Left lung (tissue), 10 donors: ENCODE measurements around the gene BICC1. TPM values are rescaled to one million over a fixed set of nuclear protein-coding genes. Genes with fewer than 3 reads are reported as not detected.

Experiments
- ATAC-seq: fragments of 200-7000 bp; cut with Tn5 transposase; one replicate; pipeline ENCODE4 v1.9.1; 2020; ENCODE audit warnings: moderate library complexity
- DNase-seq, 4 donors: peaks; one replicate each; pipeline ENCODE4 v3.0.0-alpha.2; 2013 to 2020
- H3K27ac ChIP-seq, 2 donors: fragments of 200-600 bp; sonication (generic) in 1 of 2; one replicate each; pipeline versions ENCODE4 v1.5.0 to v1.8.0; 2020 to 2021
- H3K27me3 ChIP-seq, 2 donors: fragments of 200-600 bp; sonication (generic) in 1 of 2; one replicate each; pipeline versions ENCODE4 v1.5.0 to v1.8.0; 2020 to 2021
- H3K36me3 ChIP-seq, 2 donors: fragments of 200-600 bp; sonication (generic) in 1 of 2; one replicate each; pipeline versions ENCODE4 v1.5.0 to v1.8.0; 2020 to 2021
- H3K4me1 ChIP-seq, 2 donors: fragments of 200-600 bp; one replicate each; pipeline ENCODE4 v1.8.0; 2021
- H3K4me3 ChIP-seq, 2 donors: fragments of 200-600 bp; sonication (generic) in 1 of 2; one replicate each; pipeline versions ENCODE4 v1.5.0 to v1.8.0; 2020 to 2021; ENCODE audit warnings: mild to moderate bottlenecking in 1 of 2
- H3K9me3 ChIP-seq, 2 donors: fragments of 200-600 bp; sonication (generic) in 1 of 2; one replicate each; pipeline versions ENCODE4 v1.5.0 to v1.8.0; 2020 to 2021
- CTCF ChIP-seq, 2 donors: fragments of 200-600 bp; sonication (generic) in 1 of 2; IDR thresholded peaks; one replicate each; pipeline versions ENCODE4 v1.5.0 to v1.8.0; 2021; ENCODE audit warnings: antibody characterized with exemption in 2 of 2
- intact Hi-C, 2 donors: fragments of 100-400 bp; cut with DNase I; formaldehyde crosslinking; loops; one replicate each; pipeline versions ENCODE4 v1.11.2 to v1.14.2; 2022
- polyA plus RNA-seq, 6 donors: library from polyadenylated mRNA; unstranded; fragments of 120-200 nt; gene quantifications; one replicate each; pipeline ENCODE4 v1.2.1, GENCODE V29; 2013; ENCODE audit not compliant: insufficient read length in 6 of 6
- total RNA-seq, 2 donors: library from RNA; stranded (reverse); fragmentation: NEBNext Ultra II Directional; extraction: Animal tissue kit (Norgen Biotek cat#: 25700); gene quantifications; one replicate each; pipeline ENCODE4 v1.2.1, GENCODE V29; 2021
- donor health status: DM: no; HTN: yes; CAD: no.
- donor health status: DM: no; HTN: no; CAD: no.

Gene BICC1
- total and polyA plus RNA-seq, 8 donors = 10.9 to 47.4 (median 37.1) TPM

GRCh38 chr10:58838561-58839208 lies 326.0 kb downstream of the BICC1 start:
- Histone ChIP-seq H3K27me3 (no peaks in the 10 kb centered on the region), H3K9me3 (no peaks in the 10 kb centered on the region), H3K4me1 (peaks cover 0 to 11% of the 10 kb centered on the region in 2 donors), H3K27ac (no peak overlapping the region), H3K4me3 (no peak overlapping the region), H3K36me3 (no peaks in the 10 kb centered on the region)
- intact Hi-C loops = no loop called here
- no peak for TF ChIP-seq CTCF (IDR thresholded peaks at IDR 0.05)
- no peak for DNase-seq
- ATAC-seq = no peak

GRCh38 chr10:58839771-58840170 lies 327.1 kb downstream of the BICC1 start:
- no peak overlapping the region for H3K27ac ChIP-seq
- TF ChIP-seq CTCF (IDR thresholded peaks at IDR 0.05) = no peak
- H3K4me3 ChIP-seq = no peak overlapping the region
- ATAC-seq (no peak), DNase-seq (no peak)
- H3K36me3 ChIP-seq = no peaks in the 10 kb centered on the region
- intact Hi-C loops = no loop called here
- H3K4me1 ChIP-seq = peaks cover 0 to 2% of the 10 kb centered on the region in 2 donors
- H3K27me3 ChIP-seq = no peaks in the 10 kb centered on the region
- H3K9me3 ChIP-seq = no peaks in the 10 kb centered on the region

- Histone ChIP-seq H3K27ac (no peak overlapping the region), H3K27me3 (no peaks in the 10 kb centered on the region), H3K4me1 (no peaks in the 10 kb centered on the region), H3K9me3 (no peaks in the 10 kb centered on the region), H3K36me3 (no peaks in the 10 kb centered on the region), H3K4me3 (no peak overlapping the region)
- ATAC-seq (peak; percentile 57), DNase-seq (no peak)
- no peak for TF ChIP-seq CTCF (IDR thresholded peaks at IDR 0.05)
- intact Hi-C loops = no loop called here
Observed at GRCh38 chr10:58840840-58841435, 328.3 kb downstream of the BICC1 start.

GRCh38 chr10:58842860-58843376 lies 330.2 kb downstream of the BICC1 start:
- Histone ChIP-seq H3K9me3 (no peaks in the 10 kb centered on the region), H3K4me3 (no peak overlapping the region), H3K4me1 (no peaks in the 10 kb centered on the region), H3K27me3 (no peaks in the 10 kb centered on the region), H3K27ac (no peak overlapping the region), H3K36me3 (no peaks in the 10 kb centered on the region)
- DNase-seq = no peak
- no peak for ATAC-seq
- no peak for TF ChIP-seq CTCF (IDR thresholded peaks at IDR 0.05)
- intact Hi-C loops = no loop called here

- intact Hi-C loops = no loop called here
- Histone ChIP-seq H3K4me3 (no peak overlapping the region), H3K9me3 (no peaks in the 10 kb centered on the region), H3K27ac (no peak overlapping the region), H3K27me3 (no peaks in the 10 kb centered on the region), H3K36me3 (no peaks in the 10 kb centered on the region), H3K4me1 (no peaks in the 10 kb centered on the region)
- DNase-seq = no peak
- TF ChIP-seq CTCF (IDR thresholded peaks at IDR 0.05) = no peak
- no peak for ATAC-seq
Observed at GRCh38 chr10:58843760-58844159, 331.1 kb downstream of the BICC1 start.
